HuH-7 (cell line): ENCODE measurements around the gene PTPRN2.

Experiments used
- DNase-seq: peaks from one replicate; pipeline ENCODE4 v3.0.0; 2011; ENCODE audit warnings: low spot score

The PTPRN2 gene

GRCh38 chr7:157661611-157661975 is 926.0 kb downstream of the PTPRN2 start:
- DNase-seq: no peak

DNA sequence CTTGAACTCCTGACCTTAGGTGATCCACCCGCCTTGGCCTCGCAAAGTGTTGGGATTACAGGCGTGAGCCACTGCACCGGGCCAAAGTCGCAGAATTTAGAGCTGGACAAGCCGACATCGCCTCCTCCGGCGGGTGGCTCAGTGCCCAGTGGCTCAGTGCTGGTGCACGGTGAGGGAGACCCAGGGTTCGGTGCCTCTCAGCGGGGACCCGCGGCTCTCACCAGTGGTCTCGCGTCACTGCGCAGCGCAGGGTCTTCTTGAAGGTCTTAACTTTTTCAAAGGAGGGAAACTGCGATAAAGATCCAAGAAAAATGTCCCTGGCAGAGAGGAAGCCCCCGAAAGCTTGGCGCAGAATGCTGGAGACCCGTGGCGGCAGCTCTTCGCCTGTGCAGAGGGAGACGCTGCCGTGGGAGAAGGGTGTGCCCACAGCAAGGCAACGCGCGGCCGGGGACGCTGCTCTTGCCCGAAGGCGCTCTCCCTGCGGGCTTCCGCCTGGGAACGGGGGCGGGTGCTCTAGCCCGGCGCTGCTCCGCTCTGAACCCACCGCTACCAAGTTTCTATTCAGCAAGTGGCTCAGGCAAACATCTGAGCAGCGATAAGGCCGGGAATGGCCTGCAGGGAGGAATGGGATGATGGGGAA is 926.5 kb downstream of the PTPRN2 start:
- DNase-seq: no peak

DNA sequence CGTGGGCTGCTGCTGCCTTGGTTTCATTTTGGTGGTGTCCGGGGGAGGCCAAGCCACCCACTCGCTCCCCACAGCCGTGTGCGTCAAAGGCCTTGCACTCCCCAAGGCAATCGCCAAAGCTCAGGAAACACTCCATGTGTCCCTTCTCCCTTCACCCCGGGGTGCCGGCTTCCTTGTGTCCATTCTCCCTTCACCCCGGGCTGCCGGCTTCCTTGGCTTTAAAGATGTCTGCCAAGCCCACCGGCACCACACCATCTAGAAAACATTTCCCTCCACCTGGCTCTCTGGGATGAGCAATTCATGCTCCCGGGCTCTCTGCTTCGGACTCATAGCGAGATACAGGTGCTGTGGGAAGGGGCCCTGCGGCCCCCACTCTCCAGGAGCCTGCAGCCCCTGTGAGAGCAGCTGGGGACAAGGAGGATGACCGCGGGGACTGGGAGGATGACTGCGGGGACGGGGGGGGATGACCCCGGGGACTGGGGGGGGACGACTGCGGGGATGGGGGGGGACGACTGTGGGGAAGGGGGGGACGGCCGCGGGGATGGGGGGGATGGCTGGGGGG is 928.7 kb downstream of the PTPRN2 start:
- no peak for DNase-seq

DNA sequence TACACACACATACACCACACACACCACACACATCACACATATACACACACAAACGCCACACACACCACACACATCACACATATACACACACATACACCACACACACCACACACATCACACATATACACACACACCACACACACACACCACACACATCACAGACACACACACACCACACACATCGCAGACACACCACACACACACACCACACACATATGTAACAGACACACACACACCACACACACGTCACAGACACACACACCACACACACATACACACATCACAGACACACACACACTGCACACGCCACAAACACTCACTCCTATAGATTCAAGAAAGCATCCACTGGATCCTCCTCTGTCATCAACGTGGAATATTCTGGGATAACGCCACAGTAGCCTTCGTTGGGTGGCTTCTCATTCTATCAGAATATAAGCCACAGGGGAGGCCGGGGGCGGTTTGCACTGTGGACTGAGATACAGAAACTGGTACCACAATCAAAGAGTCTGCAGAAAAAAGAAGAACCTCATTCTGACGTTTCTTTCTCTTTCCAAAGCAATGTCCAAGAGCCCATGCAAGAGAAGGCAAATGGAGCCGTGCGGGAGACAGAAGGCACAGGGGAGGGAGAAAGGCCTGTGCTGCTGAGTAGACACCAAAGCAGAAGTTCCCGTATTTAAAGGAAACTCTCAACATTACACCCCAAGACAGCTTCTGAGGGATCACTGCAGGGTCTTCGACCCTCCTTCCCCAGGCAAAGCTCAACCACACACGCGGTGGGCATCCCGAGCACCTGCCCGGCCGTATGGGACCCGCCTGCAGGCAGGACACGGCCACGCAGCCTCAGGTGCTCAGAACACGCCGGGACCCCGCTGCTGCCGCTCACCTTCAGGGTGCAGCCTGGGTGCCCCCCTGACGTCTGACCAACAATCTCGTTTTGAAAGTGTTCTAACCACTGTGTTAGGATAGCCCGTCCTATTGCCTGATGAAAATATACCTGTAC is 929.6 kb downstream of the PTPRN2 start:
- DNase-seq: no peak

DNA sequence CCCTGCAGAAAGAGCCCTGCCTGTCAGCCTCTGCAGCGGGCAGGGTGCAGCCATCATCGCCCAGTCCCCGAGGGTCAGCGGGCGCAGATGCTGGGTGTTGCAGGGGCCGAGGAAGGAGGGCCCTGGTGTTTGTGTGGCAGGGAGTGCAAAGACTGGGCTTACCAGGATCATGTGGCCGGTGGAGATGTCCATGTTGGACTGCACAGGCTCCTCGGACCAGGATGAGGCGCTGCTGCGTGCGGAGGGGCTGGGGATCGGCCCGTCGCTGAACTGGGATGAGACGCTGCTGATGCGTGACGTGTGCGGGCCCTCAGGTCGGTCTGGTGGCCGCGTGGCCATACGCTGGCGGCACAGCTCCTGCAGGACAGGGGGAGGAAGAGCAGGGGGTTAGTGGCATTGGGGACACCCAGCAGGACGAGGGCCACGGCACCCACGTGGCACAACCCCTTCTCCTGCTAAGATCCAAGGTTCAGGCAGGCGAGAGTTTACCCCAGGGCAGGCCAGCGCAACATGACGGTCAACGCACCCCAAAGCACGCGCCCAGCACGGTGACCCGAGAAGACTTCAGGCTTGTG is 931.3 kb downstream of the PTPRN2 start:
- DNase-seq: no peak

DNA sequence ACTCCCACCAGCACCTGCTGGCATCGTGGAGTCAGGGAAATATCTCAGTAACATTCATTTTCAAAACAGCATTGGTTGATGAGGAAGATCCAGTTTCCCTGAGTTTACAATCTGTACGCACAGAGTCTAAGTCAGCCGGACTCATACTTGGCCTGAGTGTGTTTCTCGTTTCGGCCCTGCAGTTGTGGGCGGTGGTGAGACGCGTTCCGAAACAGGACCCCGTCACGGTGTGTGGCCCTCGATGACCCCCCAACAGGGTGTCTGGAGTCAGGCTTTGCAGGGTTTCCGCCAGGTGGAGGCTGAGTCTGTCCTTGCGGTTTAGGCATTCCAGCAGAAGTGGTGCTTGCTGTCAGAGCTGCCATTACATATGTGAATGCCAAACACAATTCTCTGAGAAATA is 933.3 kb downstream of the PTPRN2 start:
- DNase-seq: no peak

GRCh38 chr7:157653827-157654207 is 933.8 kb downstream of the PTPRN2 start:
- no peak for DNase-seq

DNA sequence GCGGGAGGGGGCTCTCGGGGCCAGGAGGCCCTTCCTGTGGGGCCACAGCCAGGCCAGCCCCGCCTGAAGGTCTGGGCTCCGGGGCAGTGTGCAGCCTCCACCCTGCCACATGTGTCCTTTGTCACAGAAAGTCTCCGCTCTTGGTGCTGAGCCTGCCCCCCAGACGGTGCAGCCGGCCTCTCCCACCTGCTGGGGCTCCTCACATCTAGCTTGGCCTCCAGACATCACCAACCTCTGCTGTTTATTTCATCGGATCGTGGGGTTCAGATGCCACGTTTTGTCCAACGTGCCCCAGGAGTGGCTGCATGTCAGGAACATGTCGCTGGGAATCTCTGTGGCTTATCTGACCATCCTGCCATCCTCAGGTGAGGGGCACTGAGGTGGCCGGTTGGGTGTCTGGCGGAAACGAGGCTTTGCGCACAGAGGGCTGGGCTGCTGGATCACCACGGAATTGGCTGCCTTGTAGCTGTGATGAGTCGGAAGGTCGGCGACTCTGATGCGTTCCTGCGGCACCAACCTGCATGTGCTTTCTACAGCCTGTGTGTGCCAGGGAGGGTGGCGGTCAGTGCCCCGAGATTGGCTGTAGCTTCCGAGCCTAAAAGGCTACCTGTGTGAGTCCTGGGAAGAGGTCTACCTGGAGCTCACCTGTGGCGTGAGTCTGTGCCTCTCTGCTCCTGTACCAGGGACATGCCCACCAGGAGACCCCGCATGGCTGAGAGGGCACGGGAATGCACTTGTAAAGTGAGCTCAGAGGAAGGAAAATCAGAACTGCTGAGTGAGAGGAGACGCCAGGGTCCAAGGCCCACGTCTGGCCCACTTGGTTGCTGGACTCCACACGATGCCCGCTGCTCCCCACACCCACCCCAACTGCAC is 934.4 kb downstream of the PTPRN2 start:
- no peak for DNase-seq

GRCh38 chr7:157652161-157652953 is 935.3 kb downstream of the PTPRN2 start:
- no peak for DNase-seq

- no peak for DNase-seq
These were observed 936.1 kb downstream of the PTPRN2 start for GRCh38 chr7:157651366-157652160.

- DNase-seq: no peak
These were observed 936.8 kb downstream of the PTPRN2 start for GRCh38 chr7:157650801-157651200.

DNA sequence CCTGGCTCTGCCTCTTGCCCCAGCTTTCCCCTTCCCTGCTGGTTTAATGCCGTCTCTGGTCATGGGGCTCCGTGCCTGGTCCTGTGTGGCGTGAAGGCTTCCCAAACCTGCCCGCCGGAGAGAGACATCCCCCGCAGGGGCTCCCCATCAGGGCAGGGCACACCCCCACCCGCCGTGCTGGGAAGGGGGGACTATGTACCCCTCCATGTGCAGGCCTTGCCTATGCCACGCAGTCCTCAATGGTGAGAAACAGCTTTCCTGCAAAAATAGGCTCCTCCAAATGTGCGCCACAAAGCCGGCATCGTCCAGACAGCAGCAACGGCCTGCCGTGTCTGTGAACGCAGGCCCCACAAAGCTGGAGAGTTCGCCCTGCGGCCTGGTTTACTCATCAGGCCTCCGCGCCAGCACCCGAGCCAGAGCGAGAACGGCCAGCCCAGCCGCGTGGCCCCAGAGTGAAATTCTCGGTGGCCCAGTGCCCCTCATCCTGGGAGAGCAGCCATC is 937.4 kb downstream of the PTPRN2 start:
- DNase-seq: no peak

- no peak for DNase-seq
These were observed 941.1 kb downstream of the PTPRN2 start for GRCh38 chr7:157646551-157646950.

DNA sequence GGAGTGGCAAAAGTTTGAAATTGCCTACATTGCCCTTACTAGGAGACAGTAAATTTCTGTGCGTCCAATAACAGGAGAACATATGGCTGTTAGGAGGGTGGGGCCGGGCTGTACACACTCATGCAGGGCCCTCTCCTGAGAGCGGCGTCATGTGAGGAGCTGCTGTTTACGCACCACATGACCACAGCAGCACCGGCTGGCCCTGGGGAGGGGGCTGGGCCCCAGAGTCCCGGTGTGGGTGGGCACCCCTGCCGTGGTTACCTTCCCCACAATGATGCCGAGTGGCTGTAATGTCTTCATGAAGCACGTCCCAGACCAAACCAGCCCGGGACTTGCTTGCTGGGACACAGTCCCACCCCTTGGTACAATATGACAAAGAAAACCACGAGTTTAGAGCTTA is 942.1 kb downstream of the PTPRN2 start:
- DNase-seq: no peak

DNA sequence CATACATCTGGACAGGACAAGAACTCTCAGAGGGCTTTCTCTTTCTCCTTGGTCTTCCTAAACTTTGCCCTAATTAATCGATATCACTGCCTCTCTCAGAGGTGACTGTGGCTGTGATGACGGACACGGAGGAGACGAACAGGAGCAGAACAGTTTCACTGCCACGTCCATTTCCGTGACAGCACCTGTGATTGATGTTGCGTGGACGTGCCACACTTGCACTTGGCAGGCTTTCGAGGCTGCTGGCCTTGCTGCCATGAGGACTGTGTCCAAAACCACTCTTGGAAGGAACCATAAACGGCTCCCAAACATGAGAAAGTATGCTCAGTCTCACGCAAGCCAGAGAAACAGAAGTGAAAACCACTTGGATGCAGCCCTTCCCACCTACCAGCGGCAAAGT is 942.7 kb downstream of the PTPRN2 start:
- no peak for DNase-seq

DNA sequence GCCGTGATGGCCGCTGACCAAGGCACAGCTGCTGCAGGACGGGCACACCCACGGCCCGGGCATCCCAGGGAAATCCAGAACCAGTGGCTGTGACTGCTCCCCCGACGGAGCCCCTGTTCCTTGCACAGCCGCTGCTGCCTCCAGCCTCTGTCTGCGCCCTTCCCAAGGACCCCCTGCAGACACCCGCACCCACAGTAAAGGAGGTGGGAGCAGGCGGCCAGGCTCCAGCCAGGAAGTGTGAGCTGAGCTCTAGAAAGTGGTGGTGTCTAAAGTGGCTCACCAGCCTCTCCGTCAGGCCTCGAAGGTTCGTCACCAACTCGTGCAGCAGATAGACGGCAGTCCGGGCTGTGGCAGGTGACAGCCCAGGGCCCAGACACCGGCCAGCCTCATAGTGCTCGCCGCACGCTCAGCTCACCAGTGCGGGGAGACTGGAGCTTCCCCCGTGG is 944.1 kb downstream of the PTPRN2 start:
- no peak for DNase-seq

- no peak for DNase-seq
These were observed 945.8 kb downstream of the PTPRN2 start for GRCh38 chr7:157641866-157642265.

DNA sequence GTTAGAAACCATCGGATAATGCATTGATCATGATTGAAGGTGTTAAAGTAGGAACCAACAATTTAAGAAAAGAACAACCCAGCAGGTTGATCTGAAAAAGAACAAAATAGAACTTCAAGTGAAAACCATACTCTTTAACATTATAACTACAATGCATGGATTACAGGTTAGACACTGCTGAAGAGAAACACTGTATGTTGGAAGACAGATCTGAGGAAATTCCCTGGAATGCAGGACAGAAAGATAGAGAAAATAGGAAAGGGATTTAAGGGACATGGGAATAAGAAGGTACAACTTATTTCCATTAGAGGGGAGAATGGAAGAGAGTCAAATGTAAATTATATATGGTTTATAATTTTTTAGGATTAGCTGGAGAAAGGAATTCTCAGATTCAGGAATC is 947.5 kb downstream of the PTPRN2 start:
- no peak for DNase-seq

DNA sequence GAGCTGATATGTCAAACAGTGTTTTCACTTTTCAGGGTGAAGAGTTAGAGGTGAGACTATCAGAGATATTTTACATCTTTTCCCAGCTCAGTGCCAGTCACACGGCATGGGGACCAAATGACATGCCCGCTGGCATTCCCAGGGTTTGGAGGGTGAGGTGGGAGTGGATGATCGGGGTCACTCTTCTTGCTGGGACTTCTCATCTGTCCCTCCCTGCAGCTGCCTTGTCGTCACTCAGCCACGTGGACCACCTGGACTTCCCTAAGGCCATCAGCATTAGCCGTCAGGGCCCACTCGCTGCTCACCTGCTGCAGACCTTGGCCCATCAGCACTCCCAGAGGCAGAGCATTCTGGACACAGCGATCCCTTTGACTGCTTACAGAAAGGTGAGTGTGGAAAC is 949.1 kb downstream of the PTPRN2 start:
- DNase-seq: no peak
